Measurements from ENCODE around the gene GPR42. TPM values are rescaled to one million over a fixed set of nuclear protein-coding genes. Genes with fewer than 3 reads are reported as not detected.

GPR42 gene
- total RNA-seq, 1 donor from 2014 or later: not detected

GRCh38 chr19:35363001-35363590 is 7.8 kb upstream of the GPR42 start:
- Mint-ChIP-seq H3K9me3 (ENCODE audit: unreplicated experiment) (no peaks in the 10 kb centered on the region), H3K4me1 (ENCODE audit: low read depth, unreplicated experiment) (no peaks in the 10 kb centered on the region), H3K27me3 (ENCODE audit: unreplicated experiment) (no peaks in the 10 kb centered on the region), H3K36me3 (ENCODE audit: unreplicated experiment) (no peaks in the 10 kb centered on the region), H3K27ac (ENCODE audit: unreplicated experiment) (no peak overlapping the region), H3K4me3 (ENCODE audit: unreplicated experiment) (no peak overlapping the region)
- no peak for DNase-seq
- TF ChIP-seq CTCF (IDR thresholded peaks at IDR 0.05; ENCODE audit: partially characterized antibody, unreplicated experiment): no peak

DNA sequence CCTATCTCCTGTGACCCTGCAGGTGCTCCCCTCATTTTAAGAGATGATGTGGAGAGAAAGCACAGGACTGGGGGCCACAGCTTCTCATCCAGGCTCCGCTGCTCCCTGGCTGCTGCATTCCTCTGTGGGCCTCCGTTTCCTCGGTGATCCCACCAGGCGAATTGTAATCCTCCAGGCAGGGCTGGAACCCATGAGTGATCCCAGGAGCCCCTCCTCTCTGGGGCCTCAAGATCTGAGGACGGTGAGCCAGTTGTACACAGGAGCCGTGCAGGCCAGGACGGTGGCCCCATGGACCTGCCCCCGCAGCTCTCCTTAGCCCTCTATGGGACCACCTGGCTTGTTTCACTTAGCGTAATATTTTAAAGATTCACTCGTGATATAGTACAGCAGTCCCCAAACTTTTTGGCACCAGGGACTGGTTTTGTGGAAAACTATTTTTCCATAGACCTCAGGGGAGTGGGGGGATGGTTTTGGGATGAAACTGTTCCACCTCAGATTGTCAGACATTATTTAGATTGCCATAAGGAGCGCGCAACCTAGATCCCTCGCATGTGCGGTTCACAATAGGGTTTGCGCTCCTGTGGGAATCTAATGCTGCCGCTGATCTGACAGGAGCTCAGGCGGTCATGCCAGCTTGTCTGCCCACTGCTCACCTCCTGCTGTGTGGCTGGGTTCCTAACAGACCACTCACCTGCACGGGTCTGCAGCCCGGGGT is 7.0 kb upstream of the GPR42 start:
- H3K4me1 Mint-ChIP-seq (ENCODE audit: low read depth, unreplicated experiment): no peaks in the 10 kb centered on the region
- no peak for DNase-seq
- no peak overlapping the region for H3K4me3 Mint-ChIP-seq (ENCODE audit: unreplicated experiment)
- no peak for TF ChIP-seq CTCF (IDR thresholded peaks at IDR 0.05; ENCODE audit: partially characterized antibody, unreplicated experiment)
- H3K9me3 Mint-ChIP-seq (ENCODE audit: unreplicated experiment): no peaks in the 10 kb centered on the region
- H3K36me3 Mint-ChIP-seq (ENCODE audit: unreplicated experiment): no peaks in the 10 kb centered on the region
- no peak overlapping the region for H3K27ac Mint-ChIP-seq (ENCODE audit: unreplicated experiment)
- no peaks in the 10 kb centered on the region for H3K27me3 Mint-ChIP-seq (ENCODE audit: unreplicated experiment)

DNA sequence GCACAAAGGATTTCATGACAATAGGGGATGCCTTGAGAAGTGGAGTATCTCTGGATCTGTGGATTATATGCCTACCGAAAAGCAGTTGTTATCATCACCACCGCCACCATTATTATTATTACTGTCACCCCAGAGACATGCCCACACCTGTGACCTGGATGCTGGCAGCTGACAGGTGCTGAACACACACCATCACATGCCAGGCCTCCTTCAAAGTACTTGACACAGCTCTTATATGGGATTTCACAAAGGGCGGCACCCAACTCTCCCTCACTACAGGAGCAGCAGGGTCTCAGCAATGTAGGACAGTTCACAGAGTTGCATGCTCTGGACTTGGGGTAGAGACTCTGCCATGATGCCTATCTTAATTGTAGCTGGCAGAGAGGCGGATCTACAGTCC is 5.6 kb upstream of the GPR42 start:
- H3K9me3 Mint-ChIP-seq (ENCODE audit: unreplicated experiment): no peaks in the 10 kb centered on the region
- no peaks in the 10 kb centered on the region for H3K36me3 Mint-ChIP-seq (ENCODE audit: unreplicated experiment)
- no peaks in the 10 kb centered on the region for H3K4me1 Mint-ChIP-seq (ENCODE audit: low read depth, unreplicated experiment)
- H3K4me3 Mint-ChIP-seq (ENCODE audit: unreplicated experiment): no peak overlapping the region
- no peaks in the 10 kb centered on the region for H3K27me3 Mint-ChIP-seq (ENCODE audit: unreplicated experiment)
- no peak for DNase-seq
- no peak overlapping the region for H3K27ac Mint-ChIP-seq (ENCODE audit: unreplicated experiment)
- TF ChIP-seq CTCF (IDR thresholded peaks at IDR 0.05; ENCODE audit: partially characterized antibody, unreplicated experiment): no peak

DNA sequence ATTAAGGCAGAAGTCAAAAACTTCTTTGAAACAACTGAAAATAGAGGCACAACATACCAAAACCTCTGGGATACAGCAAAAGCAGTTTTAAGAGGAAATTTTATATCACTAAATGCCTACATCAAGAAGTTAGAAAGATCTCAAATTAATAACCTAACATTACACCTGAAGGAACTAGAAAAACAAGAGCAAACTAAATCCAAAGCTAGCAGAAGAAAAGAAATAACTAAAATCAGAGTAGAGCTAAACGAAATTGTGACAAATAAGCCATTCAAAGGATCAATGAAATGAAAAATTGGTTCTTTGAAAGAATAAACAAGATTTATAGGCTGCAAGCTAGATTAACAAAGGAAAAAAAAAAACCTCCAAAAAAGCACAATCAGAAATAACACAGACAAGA is 2.5 kb upstream of the GPR42 start:
- no peak overlapping the region for H3K4me3 Mint-ChIP-seq (ENCODE audit: unreplicated experiment)
- no peaks in the 10 kb centered on the region for H3K36me3 Mint-ChIP-seq (ENCODE audit: unreplicated experiment)
- H3K4me1 Mint-ChIP-seq (ENCODE audit: low read depth, unreplicated experiment): no peaks in the 10 kb centered on the region
- DNase-seq: no peak
- TF ChIP-seq CTCF (IDR thresholded peaks at IDR 0.05; ENCODE audit: partially characterized antibody, unreplicated experiment): no peak
- H3K9me3 Mint-ChIP-seq (ENCODE audit: unreplicated experiment): no peaks in the 10 kb centered on the region
- H3K27me3 Mint-ChIP-seq (ENCODE audit: unreplicated experiment): no peaks in the 10 kb centered on the region
- no peak overlapping the region for H3K27ac Mint-ChIP-seq (ENCODE audit: unreplicated experiment)

DNA sequence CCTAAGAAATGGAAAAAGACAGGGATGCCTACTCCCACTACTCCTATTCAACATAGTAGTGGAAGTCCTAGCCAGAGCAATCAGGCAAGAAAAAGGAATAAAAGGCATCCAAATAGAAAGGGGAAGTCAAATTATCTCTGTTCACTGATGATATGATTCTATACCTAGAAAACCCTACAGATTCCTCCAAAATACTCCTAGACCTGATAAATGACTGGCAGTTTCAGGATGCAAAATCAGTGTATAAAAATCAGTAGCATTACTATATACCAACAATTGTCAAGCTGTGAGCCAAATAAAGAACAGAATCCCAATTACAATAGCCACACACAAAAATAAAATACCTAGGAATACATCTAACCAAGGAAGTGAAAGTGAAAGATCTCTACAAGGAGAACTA is 1.3 kb upstream of the GPR42 start:
- no peak for TF ChIP-seq CTCF (IDR thresholded peaks at IDR 0.05; ENCODE audit: partially characterized antibody, unreplicated experiment)
- Mint-ChIP-seq H3K4me1 (ENCODE audit: low read depth, unreplicated experiment) (no peaks in the 10 kb centered on the region), H3K36me3 (ENCODE audit: unreplicated experiment) (no peaks in the 10 kb centered on the region), H3K4me3 (ENCODE audit: unreplicated experiment) (no peak overlapping the region), H3K27me3 (ENCODE audit: unreplicated experiment) (no peaks in the 10 kb centered on the region), H3K9me3 (ENCODE audit: unreplicated experiment) (peaks cover 2% of the 10 kb centered on the region), H3K27ac (ENCODE audit: unreplicated experiment) (no peak overlapping the region)
- DNase-seq: no peak
